ENCODE measurements around the gene TMEM119. TPM values are rescaled to one million over a fixed set of nuclear protein-coding genes. Genes with fewer than 3 reads are reported as not detected.
A peak's percentile ranks its signal among the peaks of the same experiment; 100 is the strongest.

The TMEM119 gene
- total and polyA plus RNA-seq, 7 experiments from 2014 or later, result 0.13 to 1.6 (median 0.50) TPM; not detected in 1

DNA sequence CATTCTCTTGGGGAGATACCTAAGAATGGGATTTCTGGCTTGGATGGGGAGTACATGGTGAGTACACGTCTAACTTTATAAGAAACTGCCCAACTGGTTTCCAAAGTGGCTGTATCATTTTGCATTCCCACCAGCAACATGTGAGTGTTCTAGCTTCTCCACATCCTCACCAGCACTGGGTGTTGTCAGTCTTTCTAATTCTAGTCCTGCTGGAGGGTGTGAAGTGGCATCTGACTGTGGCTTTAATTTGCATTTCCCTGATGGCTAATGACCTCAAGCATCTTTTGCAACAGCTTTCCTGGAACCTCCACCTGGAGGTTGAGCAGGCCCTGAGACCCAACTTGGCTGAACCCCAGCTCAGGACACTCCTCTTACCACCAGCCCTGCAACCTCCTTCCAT is 18.0 kb upstream of the TMEM119 start:
- no peaks in the 10 kb centered on the region for H3K27me3 ChIP-seq (ENCODE audit: control insufficient read depth in 2 of 2, insufficient read depth in 2 of 2, low read length in 2 of 2)
- peaks cover 0 to 12% (median 0%) of the 10 kb centered on the region in 11 donors for H3K9me3 Mint-ChIP-seq
- H3K4me1 ChIP-seq (ENCODE audit: control insufficient read depth in 2 of 2, insufficient read depth in 2 of 2, low read length in 2 of 2), result peaks cover 21 to 27% of the 10 kb centered on the region in 2 donors
- H3K36me3 Mint-ChIP-seq, result peaks cover 0 to 37% (median 6%) of the 10 kb centered on the region in 5 donors
- intact Hi-C loops (cut with micrococcal nuclease), result loop anchor here (5.0 to 10.0 kb wide), 5 partner anchors 46 to 854 kb away; partner anchors contain the start of genes PRDM4 (in 2 of the 2), SSH1 (in 1 of the 2) and UNG (in 1 of the 2)
- no peak overlapping the region for H3K27ac ChIP-seq (ENCODE audit: low read depth, low read length)
- H3K4me3 Mint-ChIP-seq, result no peak overlapping the region
- no peaks in the 10 kb centered on the region for H3K9me3 ChIP-seq (ENCODE audit: control insufficient read depth in 2 of 3, low read length in 3 of 3)
- no peak for ATAC-seq
- H3K36me3 ChIP-seq (ENCODE audit: control insufficient read depth in 2 of 3, insufficient read depth in 3 of 3, low read length in 3 of 3), result peaks cover 0 to 13% (median 9%) of the 10 kb centered on the region in 3 experiments
- no peaks in the 10 kb centered on the region for H3K27me3 Mint-ChIP-seq
- H3K4me1 Mint-ChIP-seq, result peaks cover 30 to 57% (median 47%) of the 10 kb centered on the region in 7 donors
- CTCF ChIA-PET, result interaction anchor here (0.7 to 8.1 kb wide), 6 partner anchors 15 to 188 kb away, joined by 3 to 149 read pairs (median 29); partner anchors contain the start of genes ISCU, SART3 and SELPLG
- H3K4me3 ChIP-seq (ENCODE audit: low read length), result no peak overlapping the region
- peak overlapping the region in 8 of 9 donors; percentile 78 to 93 (median 86) for H3K27ac Mint-ChIP-seq
- POLR2A ChIA-PET, result interaction anchor here (0.8 to 10.5 kb wide), 5 partner anchors 9 to 50 kb away, joined by 3 to 132 read pairs (median 5); partner anchors contain the start of genes ISCU and SELPLG
- DNase-seq, result no peak

GRCh38 chr12:108614639-108615038 is 16.8 kb upstream of the TMEM119 start:
- H3K4me3 ChIP-seq (ENCODE audit: low read length), result no peak overlapping the region
- H3K27ac Mint-ChIP-seq, result peak overlapping the region in 8 of 9 donors; percentile 21 to 94 (median 72)
- ATAC-seq, result no peak
- H3K36me3 ChIP-seq (ENCODE audit: control insufficient read depth in 2 of 3, insufficient read depth in 3 of 3, low read length in 3 of 3), result peaks cover 0 to 7% (median 0%) of the 10 kb centered on the region in 3 experiments
- no peak overlapping the region for H3K27ac ChIP-seq (ENCODE audit: low read depth, low read length)
- H3K9me3 Mint-ChIP-seq, result peaks cover 0 to 12% (median 0%) of the 10 kb centered on the region in 11 donors
- H3K36me3 Mint-ChIP-seq, result peaks cover 0 to 33% (median 0%) of the 10 kb centered on the region in 5 donors
- POLR2A ChIA-PET, result interaction anchor here (7.0 to 10.5 kb wide), 2 partner anchors 17 to 49 kb away, joined by 110 to 132 read pairs; partner anchors contain the start of genes ISCU and SELPLG
- peaks cover 21 to 27% of the 10 kb centered on the region in 2 donors for H3K4me1 ChIP-seq (ENCODE audit: control insufficient read depth in 2 of 2, insufficient read depth in 2 of 2, low read length in 2 of 2)
- H3K27me3 ChIP-seq (ENCODE audit: control insufficient read depth in 2 of 2, insufficient read depth in 2 of 2, low read length in 2 of 2), result no peaks in the 10 kb centered on the region
- no peak overlapping the region for H3K4me3 Mint-ChIP-seq
- H3K4me1 Mint-ChIP-seq, result peaks cover 27 to 49% (median 38%) of the 10 kb centered on the region in 7 donors
- no peaks in the 10 kb centered on the region for H3K27me3 Mint-ChIP-seq
- H3K9me3 ChIP-seq (ENCODE audit: control insufficient read depth in 2 of 3, low read length in 3 of 3), result no peaks in the 10 kb centered on the region
- intact Hi-C loops (cut with micrococcal nuclease), result loop anchor here (5.0 to 10.0 kb wide), 5 partner anchors 48 to 852 kb away; partner anchors contain the start of genes PRDM4 (in 2 of the 2), SSH1 (in 1 of the 2) and UNG (in 1 of the 2)
- CTCF ChIA-PET, result interaction anchor here (8.1 kb wide), 1 partner anchor 17 kb away, joined by 149 read pairs; the partner anchor contains the start of gene SELPLG
- DNase-seq, result no peak

DNA sequence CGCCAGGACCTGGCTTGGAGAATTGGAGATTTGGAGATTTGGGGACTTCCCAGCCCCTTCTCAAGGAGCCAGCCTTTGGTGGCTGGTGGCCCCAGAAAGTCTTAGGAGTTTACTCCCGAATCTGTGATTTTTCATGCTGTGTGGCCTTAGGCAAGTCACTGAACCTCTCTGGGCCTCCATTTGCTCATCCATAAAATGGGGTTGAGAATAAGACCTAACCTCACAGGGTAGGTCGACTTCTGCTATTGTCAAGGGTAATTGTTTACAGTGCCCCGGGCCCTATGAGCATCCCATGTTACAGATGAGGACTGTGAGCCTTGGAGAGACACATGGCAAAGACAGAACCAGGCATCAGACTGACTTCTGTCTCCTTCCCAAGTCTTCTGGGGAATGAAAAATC is 16.2 kb upstream of the TMEM119 start:
- Mint-ChIP-seq H3K36me3 (peaks cover 0 to 33% (median 0%) of the 10 kb centered on the region in 5 donors), H3K4me1 (peaks cover 27 to 45% (median 33%) of the 10 kb centered on the region in 7 donors), H3K27me3 (no peaks in the 10 kb centered on the region), H3K9me3 (peaks cover 0 to 12% (median 0%) of the 10 kb centered on the region in 11 donors), H3K4me3 (no peak overlapping the region), H3K27ac (peak overlapping the region in 6 of 9 donors; percentile 21 to 82 (median 59))
- Histone ChIP-seq H3K27me3 (ENCODE audit: control insufficient read depth in 2 of 2, insufficient read depth in 2 of 2, low read length in 2 of 2) (no peaks in the 10 kb centered on the region), H3K27ac (ENCODE audit: low read depth, low read length) (no peak overlapping the region), H3K9me3 (ENCODE audit: control insufficient read depth in 2 of 3, low read length in 3 of 3) (no peaks in the 10 kb centered on the region), H3K4me3 (ENCODE audit: low read length) (no peak overlapping the region), H3K4me1 (ENCODE audit: control insufficient read depth in 2 of 2, insufficient read depth in 2 of 2, low read length in 2 of 2) (peaks cover 21 to 27% of the 10 kb centered on the region in 2 donors), H3K36me3 (ENCODE audit: control insufficient read depth in 2 of 3, insufficient read depth in 3 of 3, low read length in 3 of 3) (peaks cover 0 to 7% (median 0%) of the 10 kb centered on the region in 3 experiments)
- DNase-seq, result no peak
- CTCF ChIA-PET, result interaction anchor here (1.0 to 2.1 kb wide), 2 partner anchors 33 to 50 kb away, joined by 4 to 7 read pairs; no protein-coding TSS in a partner anchor
- ATAC-seq, result no peak
- POLR2A ChIA-PET, result interaction anchor here (7.0 to 10.5 kb wide), 2 partner anchors 18 to 48 kb away, joined by 110 to 132 read pairs; partner anchors contain the start of genes ISCU and SELPLG
- intact Hi-C loops (cut with micrococcal nuclease), result loop anchor here in 1 of 2 donors (10.0 kb wide), 1 partner anchor 849 kb away; the partner anchor contains the start of gene PRDM4

DNA sequence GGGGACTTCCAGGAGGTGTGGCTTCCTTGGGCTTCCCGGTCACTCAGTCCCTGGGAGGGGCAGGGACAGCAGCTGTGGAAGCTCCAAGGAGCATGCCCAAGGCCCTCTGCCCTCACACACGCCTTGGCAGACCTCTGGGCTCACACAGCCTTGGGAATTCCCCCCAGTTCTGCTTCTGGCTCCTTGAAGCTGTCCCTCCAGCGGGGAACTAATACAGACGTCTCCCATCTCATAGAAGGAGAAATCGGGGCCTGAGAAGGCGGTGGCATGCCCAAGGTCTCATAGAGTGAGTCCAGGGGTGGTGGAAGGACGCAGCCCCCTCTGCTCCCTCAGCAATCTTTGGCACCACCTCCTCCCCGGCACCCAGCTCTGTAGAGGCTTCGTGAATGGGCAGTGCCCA is 15.7 kb upstream of the TMEM119 start:
- Histone ChIP-seq H3K9me3 (ENCODE audit: control insufficient read depth in 2 of 3, low read length in 3 of 3) (no peaks in the 10 kb centered on the region), H3K27ac (ENCODE audit: low read depth, low read length) (no peak overlapping the region), H3K27me3 (ENCODE audit: control insufficient read depth in 2 of 2, insufficient read depth in 2 of 2, low read length in 2 of 2) (no peaks in the 10 kb centered on the region), H3K4me1 (ENCODE audit: control insufficient read depth in 2 of 2, insufficient read depth in 2 of 2, low read length in 2 of 2) (peaks cover 21 to 26% of the 10 kb centered on the region in 2 donors), H3K4me3 (ENCODE audit: low read length) (no peak overlapping the region), H3K36me3 (ENCODE audit: control insufficient read depth in 2 of 3, insufficient read depth in 3 of 3, low read length in 3 of 3) (peaks cover 0 to 3% (median 0%) of the 10 kb centered on the region in 3 experiments)
- no peak for ATAC-seq
- H3K4me1 Mint-ChIP-seq, result peaks cover 24 to 40% (median 30%) of the 10 kb centered on the region in 7 donors
- H3K9me3 Mint-ChIP-seq, result peaks cover 0 to 12% (median 0%) of the 10 kb centered on the region in 11 donors
- CTCF ChIA-PET, result interaction anchor here (1.0 to 2.1 kb wide), 3 partner anchors 33 to 49 kb away, joined by 3 to 7 read pairs (median 4); no protein-coding TSS in a partner anchor
- peaks cover 0 to 31% (median 0%) of the 10 kb centered on the region in 5 donors for H3K36me3 Mint-ChIP-seq
- POLR2A ChIA-PET, result interaction anchor here (7.0 to 10.5 kb wide), 2 partner anchors 18 to 48 kb away, joined by 110 to 132 read pairs; partner anchors contain the start of genes ISCU and SELPLG
- no peaks in the 10 kb centered on the region for H3K27me3 Mint-ChIP-seq
- intact Hi-C loops (cut with micrococcal nuclease), result loop anchor here in 1 of 2 donors (10.0 kb wide), 1 partner anchor 849 kb away; the partner anchor contains the start of gene PRDM4
- H3K27ac Mint-ChIP-seq, result peak overlapping the region in 1 of 9 donors; percentile 31
- H3K4me3 Mint-ChIP-seq, result no peak overlapping the region
- DNase-seq, result no peak

DNA sequence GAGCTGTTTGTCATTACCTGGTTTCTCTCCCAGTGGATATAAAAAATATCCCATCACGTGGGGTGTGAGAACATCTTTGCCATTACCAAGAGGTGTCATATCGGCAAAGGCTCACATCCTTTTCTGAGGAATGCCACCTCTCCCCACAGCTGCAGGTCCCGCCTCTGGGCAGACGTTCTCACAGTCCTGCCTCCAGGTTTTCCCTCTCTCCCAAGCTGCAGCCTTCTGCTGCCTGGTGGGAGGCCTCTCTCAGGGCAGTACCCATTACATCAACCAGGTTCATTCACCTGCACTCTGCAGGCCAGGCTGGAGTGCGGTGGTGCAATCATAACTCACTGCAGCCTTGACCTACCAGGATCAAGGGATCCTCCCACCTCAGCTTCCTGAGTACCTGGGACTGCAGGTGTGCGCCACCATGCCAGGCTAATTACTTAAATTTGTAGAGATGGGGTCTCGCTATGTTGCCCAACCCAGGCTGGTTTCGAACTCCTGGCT is 15.0 kb upstream of the TMEM119 start:
- H3K4me3 Mint-ChIP-seq, result no peak overlapping the region
- peaks cover 17 to 33% (median 23%) of the 10 kb centered on the region in 7 donors for H3K4me1 Mint-ChIP-seq
- no peaks in the 10 kb centered on the region for H3K9me3 ChIP-seq (ENCODE audit: control insufficient read depth in 2 of 3, low read length in 3 of 3)
- no peak overlapping the region for H3K27ac ChIP-seq (ENCODE audit: low read depth, low read length)
- no peaks in the 10 kb centered on the region for H3K36me3 ChIP-seq (ENCODE audit: control insufficient read depth in 2 of 3, insufficient read depth in 3 of 3, low read length in 3 of 3)
- peaks cover 0 to 29% (median 0%) of the 10 kb centered on the region in 5 donors for H3K36me3 Mint-ChIP-seq
- H3K27me3 Mint-ChIP-seq, result no peaks in the 10 kb centered on the region
- CTCF ChIA-PET, result interaction anchor here (0.8 to 2.1 kb wide), 6 partner anchors 17 to 192 kb away, joined by 3 to 7 read pairs (median 4); no protein-coding TSS in a partner anchor
- peaks cover 0 to 12% (median 0%) of the 10 kb centered on the region in 11 donors for H3K9me3 Mint-ChIP-seq
- H3K4me3 ChIP-seq (ENCODE audit: low read length), result no peak overlapping the region
- POLR2A ChIA-PET, result interaction anchor here (7.0 to 10.5 kb wide), 2 partner anchors 19 to 47 kb away, joined by 110 to 132 read pairs; partner anchors contain the start of genes ISCU and SELPLG
- no peak for DNase-seq
- intact Hi-C loops (cut with micrococcal nuclease), result loop anchor here (1.0 to 10.0 kb wide), 3 partner anchors 34 to 848 kb away; partner anchors contain the start of gene PRDM4 (in 1 of the 2)
- H3K4me1 ChIP-seq (ENCODE audit: control insufficient read depth in 2 of 2, insufficient read depth in 2 of 2, low read length in 2 of 2), result peaks cover 14 to 19% of the 10 kb centered on the region in 2 donors
- H3K27me3 ChIP-seq (ENCODE audit: control insufficient read depth in 2 of 2, insufficient read depth in 2 of 2, low read length in 2 of 2), result no peaks in the 10 kb centered on the region
- no peak overlapping the region for H3K27ac Mint-ChIP-seq
- ATAC-seq, result no peak

- ChIA-PET POLR2A (interaction anchor here (0.6 kb wide), 1 partner anchor 20 kb away, joined by 3 read pairs; no protein-coding TSS in a partner anchor), CTCF (interaction anchor here (1.1 to 1.3 kb wide), 3 partner anchors 18 to 46 kb away, joined by 3 to 6 read pairs (median 4); no protein-coding TSS in a partner anchor)
- Histone ChIP-seq H3K9me3 (ENCODE audit: control insufficient read depth in 2 of 3, low read length in 3 of 3) (no peaks in the 10 kb centered on the region), H3K27ac (ENCODE audit: low read depth, low read length) (no peak overlapping the region), H3K4me3 (ENCODE audit: low read length) (no peak overlapping the region), H3K4me1 (ENCODE audit: control insufficient read depth in 2 of 2, insufficient read depth in 2 of 2, low read length in 2 of 2) (peaks cover 6 to 10% of the 10 kb centered on the region in 2 donors), H3K27me3 (ENCODE audit: control insufficient read depth in 2 of 2, insufficient read depth in 2 of 2, low read length in 2 of 2) (no peaks in the 10 kb centered on the region), H3K36me3 (ENCODE audit: control insufficient read depth in 2 of 3, insufficient read depth in 3 of 3, low read length in 3 of 3) (no peaks in the 10 kb centered on the region)
- no peak overlapping the region for H3K4me3 Mint-ChIP-seq
- peak overlapping the region in 3 of 9 donors; percentile 16 to 56 (median 30) for H3K27ac Mint-ChIP-seq
- H3K36me3 Mint-ChIP-seq, result peaks cover 0 to 24% (median 0%) of the 10 kb centered on the region in 5 donors
- peaks cover 0 to 12% (median 0%) of the 10 kb centered on the region in 11 donors for H3K9me3 Mint-ChIP-seq
- no peaks in the 10 kb centered on the region for H3K27me3 Mint-ChIP-seq
- H3K4me1 Mint-ChIP-seq, result peaks cover 8 to 25% (median 14%) of the 10 kb centered on the region in 7 donors
- peak; percentile 51 for ATAC-seq
- peak in 5 of 9 donors; percentile 28 to 48 (median 43) for DNase-seq
- intact Hi-C loops (cut with micrococcal nuclease), result loop anchor here (1.0 to 10.0 kb wide), 3 partner anchors 35 to 847 kb away; partner anchors contain the start of gene PRDM4 (in 1 of the 2)
These were observed 14.1 kb upstream of the TMEM119 start for GRCh38 chr12:108611884-108612415.
